Measurements from ENCODE around the gene VSNL1.

Gene VSNL1

DNA sequence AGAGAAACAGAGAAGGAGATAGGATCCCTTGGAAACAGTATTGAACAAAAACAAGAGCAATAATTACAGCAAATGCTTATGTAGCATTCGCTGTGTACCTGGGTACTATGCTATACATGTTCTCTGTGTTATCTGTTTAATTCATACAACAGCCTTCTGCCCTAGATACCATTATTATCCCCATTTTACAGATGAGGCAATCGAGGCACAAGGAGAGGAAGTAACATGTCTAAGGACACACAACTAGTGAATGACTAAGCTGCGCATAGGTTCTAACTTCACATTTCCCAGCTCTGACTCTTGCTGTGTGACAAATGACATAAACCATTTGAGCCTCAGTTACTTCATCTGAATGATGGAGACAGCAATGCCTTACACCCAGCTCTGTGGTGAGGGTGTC lies 70.5 kb downstream of the VSNL1 start:
- no peak for TF ChIP-seq ZFX (IDR thresholded peaks at IDR 0.05)
- TF ChIP-seq, protein P1, sequence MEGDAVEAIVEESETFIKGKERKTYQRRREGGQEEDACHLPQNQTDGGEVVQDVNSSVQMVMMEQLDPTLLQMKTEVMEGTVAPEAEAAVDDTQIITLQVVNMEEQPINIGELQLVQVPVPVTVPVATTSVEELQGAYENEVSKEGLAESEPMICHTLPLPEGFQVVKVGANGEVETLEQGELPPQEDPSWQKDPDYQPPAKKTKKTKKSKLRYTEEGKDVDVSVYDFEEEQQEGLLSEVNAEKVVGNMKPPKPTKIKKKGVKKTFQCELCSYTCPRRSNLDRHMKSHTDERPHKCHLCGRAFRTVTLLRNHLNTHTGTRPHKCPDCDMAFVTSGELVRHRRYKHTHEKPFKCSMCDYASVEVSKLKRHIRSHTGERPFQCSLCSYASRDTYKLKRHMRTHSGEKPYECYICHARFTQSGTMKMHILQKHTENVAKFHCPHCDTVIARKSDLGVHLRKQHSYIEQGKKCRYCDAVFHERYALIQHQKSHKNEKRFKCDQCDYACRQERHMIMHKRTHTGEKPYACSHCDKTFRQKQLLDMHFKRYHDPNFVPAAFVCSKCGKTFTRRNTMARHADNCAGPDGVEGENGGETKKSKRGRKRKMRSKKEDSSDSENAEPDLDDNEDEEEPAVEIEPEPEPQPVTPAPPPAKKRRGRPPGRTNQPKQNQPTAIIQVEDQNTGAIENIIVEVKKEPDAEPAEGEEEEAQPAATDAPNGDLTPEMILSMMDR (conservative IDR thresholded peaks at IDR 0.05) = no peak
- H3K27ac ChIP-seq = no peak overlapping the region

DNA sequence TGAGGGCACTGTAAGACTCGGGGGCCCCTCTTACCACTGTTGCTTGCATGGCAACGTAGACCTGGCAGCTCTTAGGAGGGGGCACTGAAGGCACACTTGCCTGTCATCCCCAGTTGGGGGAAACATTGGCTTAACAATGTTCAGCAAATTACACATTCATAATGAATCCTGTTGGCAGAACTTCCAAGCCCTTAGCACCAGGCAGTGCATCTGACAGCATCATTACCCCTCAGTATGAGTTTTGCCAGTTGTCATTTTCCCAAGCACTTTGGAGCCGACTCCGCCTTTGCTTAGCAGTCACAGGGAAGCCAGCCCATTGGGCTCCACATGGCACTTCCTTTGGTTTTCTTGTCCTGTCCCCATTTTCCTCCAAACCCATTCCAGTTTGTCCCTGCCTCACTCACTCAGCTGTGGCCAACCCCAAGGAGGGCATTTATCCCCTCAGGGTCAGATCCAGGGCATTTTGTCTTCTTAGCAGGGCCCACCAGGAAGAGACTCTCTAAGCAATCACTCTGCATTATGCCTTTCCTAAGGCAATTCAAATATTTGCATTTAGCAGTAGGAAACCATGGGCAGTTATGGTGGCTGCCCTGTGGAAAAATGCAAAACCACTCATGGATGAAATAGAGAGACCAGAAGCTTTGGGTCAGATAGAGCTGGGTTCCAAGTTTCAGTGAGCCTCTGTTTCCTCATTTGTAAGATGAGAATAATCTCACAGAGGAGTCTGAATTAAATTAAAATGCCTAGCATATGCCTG lies 73.9 kb downstream of the VSNL1 start:
- TF ChIP-seq, protein P1 (conservative IDR thresholded peaks at IDR 0.05) = no peak
- no peak for TF ChIP-seq ZFX (IDR thresholded peaks at IDR 0.05)
- no peak overlapping the region for H3K27ac ChIP-seq

DNA sequence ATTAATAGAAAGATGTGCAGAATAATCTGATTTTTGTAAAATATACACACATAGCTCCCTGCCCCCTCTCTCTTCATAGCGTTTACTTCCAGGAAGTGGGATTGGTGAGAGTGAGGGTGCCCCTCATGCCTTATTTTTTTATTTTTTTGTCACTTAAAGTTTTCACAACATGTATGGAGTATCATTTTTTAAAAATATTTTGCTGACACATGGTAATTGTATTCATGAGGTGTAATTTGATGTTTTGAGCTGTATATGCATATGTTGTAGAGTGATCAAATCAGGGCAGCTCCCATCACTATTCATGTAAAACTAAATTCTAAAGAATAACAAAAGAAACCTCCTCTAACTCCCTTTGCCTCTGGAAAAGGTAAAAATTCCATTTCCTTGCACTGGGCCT lies 74.7 kb downstream of the VSNL1 start:
- TF ChIP-seq ZFX (IDR thresholded peaks at IDR 0.05) = no peak
- TF ChIP-seq, protein P1 (conservative IDR thresholded peaks at IDR 0.05) = no peak
- H3K27ac ChIP-seq = no peak overlapping the region

DNA sequence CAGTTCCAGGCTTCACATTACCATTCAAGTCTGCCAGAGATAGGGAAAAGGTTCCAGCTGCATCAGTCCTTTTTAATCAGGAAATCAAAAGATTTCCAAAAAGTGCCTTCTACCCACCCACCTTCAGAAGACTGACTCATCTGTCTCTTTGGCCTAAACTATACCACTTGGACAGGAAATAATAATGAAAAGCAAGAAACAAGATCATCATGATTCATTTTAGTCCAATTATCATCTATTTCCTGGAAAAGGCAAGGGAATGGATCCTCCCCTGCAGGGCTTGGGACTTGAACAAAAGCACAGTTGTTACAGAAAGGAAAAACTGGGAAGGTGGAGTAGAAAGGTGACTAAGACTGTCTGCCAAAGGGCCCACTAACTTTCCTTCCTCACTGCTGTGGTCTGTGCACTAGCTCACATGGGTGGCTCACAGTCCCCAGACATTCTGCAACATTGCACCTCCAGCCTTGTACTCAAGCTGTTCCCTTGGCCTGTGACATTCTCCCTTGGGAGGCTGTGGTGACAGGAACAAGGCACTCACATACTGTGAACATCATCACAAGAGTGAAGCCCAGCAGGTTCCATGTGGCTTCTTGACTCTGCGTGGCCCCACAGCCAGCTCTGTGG lies 75.3 kb downstream of the VSNL1 start:
- no peak for TF ChIP-seq ZFX (IDR thresholded peaks at IDR 0.05)
- TF ChIP-seq, protein P1 (conservative IDR thresholded peaks at IDR 0.05) = no peak
- H3K27ac ChIP-seq = no peak overlapping the region

DNA sequence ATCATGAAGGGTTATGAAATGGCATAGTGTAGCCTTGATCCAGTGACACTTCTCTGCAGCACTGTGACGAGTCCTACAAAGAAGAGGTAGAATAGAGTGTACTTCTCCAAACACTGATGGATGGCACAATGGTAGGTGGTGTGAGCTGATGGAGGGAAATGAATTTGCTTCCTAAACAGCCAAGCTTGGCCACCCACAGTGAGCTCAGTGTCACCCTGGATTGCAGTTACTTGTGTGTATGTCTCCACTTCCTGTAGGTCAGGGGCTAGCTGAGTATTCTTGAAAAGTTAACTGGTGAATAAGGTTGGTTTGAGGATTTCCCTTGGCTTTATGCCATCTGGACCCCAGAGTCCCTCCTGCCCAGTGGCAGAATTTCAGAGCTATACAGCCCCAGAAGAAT lies 75.9 kb downstream of the VSNL1 start:
- H3K27ac ChIP-seq = no peak overlapping the region
- TF ChIP-seq ZFX (IDR thresholded peaks at IDR 0.05) = no peak
- TF ChIP-seq, protein P1 (conservative IDR thresholded peaks at IDR 0.05) = no peak

DNA sequence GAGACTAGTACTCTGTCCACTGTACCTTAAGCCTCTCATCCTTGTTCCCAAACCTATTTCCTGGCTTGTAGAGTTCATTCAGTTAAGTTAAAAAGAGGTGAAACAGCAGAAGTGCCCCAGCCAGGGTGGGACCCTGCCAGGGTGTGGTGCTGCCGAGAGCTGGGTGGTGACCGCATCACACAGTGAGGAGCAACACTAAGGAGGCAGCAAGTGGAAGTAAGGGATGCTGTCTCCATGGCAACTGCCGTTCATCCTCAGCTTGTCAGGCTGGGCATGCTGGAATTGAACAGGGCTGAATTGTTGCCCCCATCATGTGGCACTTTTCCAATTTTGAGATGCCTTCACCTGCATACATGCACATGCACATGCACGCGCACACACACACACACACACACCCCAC lies 77.0 kb downstream of the VSNL1 start:
- TF ChIP-seq, protein P1 (conservative IDR thresholded peaks at IDR 0.05) = no peak
- TF ChIP-seq ZFX (IDR thresholded peaks at IDR 0.05) = no peak
- no peak overlapping the region for H3K27ac ChIP-seq

DNA sequence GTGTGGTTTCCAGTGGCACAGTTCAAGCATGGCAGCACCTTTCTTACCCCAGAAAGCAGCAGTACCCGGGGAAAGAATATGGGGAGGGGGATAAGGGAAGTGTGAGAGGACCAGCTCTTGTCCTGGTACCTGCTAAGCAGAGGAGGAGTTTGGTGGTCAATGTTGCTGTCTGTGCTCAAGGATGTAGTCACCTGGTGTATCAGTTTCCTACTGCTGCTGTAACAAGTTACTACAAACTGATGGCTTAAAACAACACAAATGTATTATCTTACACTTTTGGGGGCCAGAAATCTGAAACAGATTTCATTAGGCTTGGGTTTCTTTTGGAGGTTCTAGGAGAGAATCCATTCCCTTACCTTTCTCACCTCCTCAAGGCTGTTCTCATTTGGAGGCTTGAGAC lies 77.5 kb downstream of the VSNL1 start:
- TF ChIP-seq, protein P1 (conservative IDR thresholded peaks at IDR 0.05) = no peak
- TF ChIP-seq ZFX (IDR thresholded peaks at IDR 0.05) = no peak
- H3K27ac ChIP-seq = no peak overlapping the region

Data from C4-2B (cell line).